Measurements from ENCODE around the gene ADAM10. TPM values are rescaled to one million over a fixed set of nuclear protein-coding genes. Genes with fewer than 3 reads are reported as not detected.

Gene ADAM10
- total RNA-seq, 2 donors from 2014 or later: 78.8 to 92.8 TPM

DNA sequence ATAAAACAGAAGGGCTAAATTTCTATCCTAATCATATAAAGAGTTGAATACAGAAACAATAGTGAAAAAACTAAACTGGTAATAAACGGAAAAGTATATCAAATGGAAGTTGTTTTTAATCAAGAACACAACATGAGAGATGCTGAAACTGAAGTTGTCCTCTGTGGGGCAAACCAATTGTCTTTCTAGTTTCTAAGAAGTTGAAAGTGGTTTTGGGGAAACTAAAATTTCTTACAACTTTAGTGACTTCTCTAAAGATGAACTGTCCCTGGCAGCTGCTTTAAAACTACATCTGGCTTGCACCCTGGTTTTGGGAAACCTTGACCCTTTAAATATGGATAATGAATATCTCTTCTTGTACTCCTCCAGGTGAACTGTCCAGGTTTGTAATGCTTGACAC, 155.6 kb downstream of the ADAM10 start:
- no peaks in the 10 kb centered on the region for H3K9me3 Mint-ChIP-seq
- H3K36me3 Mint-ChIP-seq: peaks cover 0 to 9% of the 10 kb centered on the region in 2 donors
- DNase-seq (ENCODE audit: low spot score in 2 of 2): no peak
- H3K27ac Mint-ChIP-seq: peak overlapping the region in 1 of 2 donors; percentile 73
- ATAC-seq: peak in 1 of 2 donors; percentile 67

DNA sequence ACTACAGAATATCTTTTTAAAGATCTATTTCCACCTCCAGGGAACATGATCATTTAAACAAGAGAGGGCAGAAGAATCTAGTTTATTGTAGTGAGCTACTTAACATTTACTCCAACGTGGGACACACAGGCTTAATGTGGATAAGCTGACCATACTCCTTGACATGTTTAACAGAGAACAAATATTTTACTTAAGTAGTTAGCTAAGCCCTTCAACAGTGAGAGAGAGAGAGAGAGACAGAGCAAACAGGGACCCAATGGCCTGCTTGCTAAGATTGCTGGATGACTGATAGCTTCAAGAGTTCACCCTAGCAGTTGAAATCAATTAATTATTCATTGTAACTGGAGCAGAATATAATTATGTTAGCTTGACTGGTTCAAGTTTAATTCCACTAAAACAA, 158.6 kb downstream of the ADAM10 start:
- no peak for ATAC-seq
- Mint-ChIP-seq H3K9me3 (no peaks in the 10 kb centered on the region), H3K27ac (no peak overlapping the region), H3K36me3 (peaks cover 0 to 6% of the 10 kb centered on the region in 2 donors)
- no peak for DNase-seq (ENCODE audit: low spot score in 2 of 2)

- no peak for DNase-seq (ENCODE audit: low spot score in 2 of 2)
- Mint-ChIP-seq H3K36me3 (peaks cover 0 to 6% of the 10 kb centered on the region in 2 donors), H3K27ac (peak overlapping the region in 1 of 2 donors; percentile 23), H3K9me3 (no peaks in the 10 kb centered on the region)
- ATAC-seq: no peak
Measured at GRCh38 chr15:58590236-58590635, 159.3 kb downstream of the ADAM10 start.

DNA sequence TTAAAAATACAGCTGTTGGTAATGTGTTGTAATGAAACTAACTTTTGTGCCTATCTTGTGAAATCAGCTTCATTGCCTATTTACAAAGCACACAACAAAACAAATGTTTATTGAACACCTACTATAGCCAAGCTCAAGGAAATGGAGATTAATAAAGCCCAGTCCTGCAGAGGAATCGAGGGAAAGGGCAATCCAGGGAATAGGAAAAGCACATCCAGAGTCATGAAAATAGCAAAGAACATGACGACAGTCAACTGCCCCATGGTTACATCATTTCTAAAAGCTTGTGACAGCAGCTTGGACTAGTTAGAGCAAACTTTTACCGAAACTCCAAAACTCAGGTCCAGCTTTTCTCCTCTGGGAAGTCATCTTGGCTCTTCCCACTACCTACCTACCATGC, 160.5 kb downstream of the ADAM10 start:
- H3K27ac Mint-ChIP-seq: no peak overlapping the region
- peaks cover 0 to 12% of the 10 kb centered on the region in 2 donors for H3K36me3 Mint-ChIP-seq
- no peak for DNase-seq (ENCODE audit: low spot score in 2 of 2)
- ATAC-seq: no peak
- H3K9me3 Mint-ChIP-seq: peaks cover 3 to 7% of the 10 kb centered on the region in 2 donors

DNA sequence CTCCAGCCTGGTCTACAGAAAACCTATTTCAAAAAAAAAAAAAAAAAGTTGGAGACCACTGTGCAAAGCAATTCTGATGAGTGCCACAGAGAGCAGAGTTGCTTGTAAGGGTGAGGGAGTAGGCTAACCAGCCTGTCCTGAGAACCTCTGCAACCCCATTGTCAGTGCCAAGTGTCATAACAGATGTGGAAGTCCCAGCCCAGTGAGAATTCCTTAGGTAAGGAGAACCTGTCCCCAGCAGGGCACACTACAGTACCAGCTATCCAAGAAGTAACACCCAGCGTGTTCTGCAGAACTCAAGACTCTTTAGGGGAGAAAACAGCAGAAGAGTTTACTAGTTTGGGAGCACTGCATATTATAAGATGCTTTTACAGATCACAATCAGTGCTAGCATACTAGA, 161.4 kb downstream of the ADAM10 start:
- DNase-seq (ENCODE audit: low spot score in 2 of 2): no peak
- peaks cover 0 to 13% of the 10 kb centered on the region in 2 donors for H3K36me3 Mint-ChIP-seq
- H3K27ac Mint-ChIP-seq: no peak overlapping the region
- peaks cover 3 to 8% of the 10 kb centered on the region in 2 donors for H3K9me3 Mint-ChIP-seq
- no peak for ATAC-seq

DNA sequence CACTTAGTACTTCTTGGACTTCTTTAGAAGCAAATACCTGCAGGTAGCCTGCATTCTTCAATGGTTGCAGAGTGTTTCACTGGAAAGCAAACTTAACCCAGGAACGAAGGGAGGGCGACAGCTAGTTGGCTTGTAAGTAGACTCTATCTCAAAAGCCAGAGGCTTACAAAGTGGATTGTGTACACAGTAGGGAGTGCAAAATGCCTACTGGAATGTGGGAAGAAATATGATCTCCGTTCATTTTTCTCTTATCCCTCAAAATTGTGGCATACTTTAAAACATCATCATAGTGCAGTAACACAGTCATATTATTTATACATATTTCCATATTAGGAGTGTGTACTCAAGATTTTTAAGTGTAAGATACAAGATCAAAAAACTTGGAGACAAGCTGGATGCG, 162.0 kb downstream of the ADAM10 start:
- H3K27ac Mint-ChIP-seq: peak overlapping the region in 1 of 2 donors; percentile 5
- no peak for DNase-seq (ENCODE audit: low spot score in 2 of 2)
- ATAC-seq: no peak
- H3K36me3 Mint-ChIP-seq: peaks cover 0 to 13% of the 10 kb centered on the region in 2 donors
- H3K9me3 Mint-ChIP-seq: peaks cover 3 to 8% of the 10 kb centered on the region in 2 donors

DNA sequence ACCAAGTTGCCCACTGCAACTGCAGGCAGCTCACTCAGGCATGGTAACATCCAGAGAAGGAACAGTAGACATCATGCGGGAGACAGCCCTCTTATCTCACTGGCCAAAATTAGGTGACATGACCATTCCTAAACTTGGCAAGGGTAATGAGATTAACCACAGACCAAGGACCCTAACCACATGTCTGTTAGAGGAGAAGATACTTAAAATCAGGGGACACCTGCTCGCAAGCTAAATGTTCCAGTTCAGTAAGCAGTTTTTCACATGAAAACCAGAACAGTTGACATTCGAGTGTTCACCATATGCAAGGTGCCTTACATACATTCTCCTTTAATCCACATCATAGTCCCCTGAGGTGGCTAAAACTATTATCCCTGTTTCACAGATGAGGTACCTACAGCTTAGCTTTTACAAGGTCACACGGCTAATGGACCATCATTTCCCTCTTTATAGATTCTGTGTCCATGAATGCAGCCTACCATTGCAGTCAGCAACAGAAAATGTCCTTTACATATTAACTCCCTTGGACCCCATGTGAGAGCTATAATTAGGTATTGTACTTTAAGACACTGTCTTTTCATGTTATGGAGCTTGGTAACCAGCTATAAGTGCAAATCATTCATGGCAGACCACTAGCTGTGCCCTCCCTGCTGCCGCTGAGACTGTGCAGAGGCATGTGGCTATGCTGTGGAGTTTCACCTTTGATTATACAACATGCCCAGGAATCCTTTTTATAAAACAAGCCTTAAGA, 163.6 kb downstream of the ADAM10 start:
- Mint-ChIP-seq H3K27ac (peak overlapping the region; percentile 60 to 67), H3K9me3 (peaks cover 3 to 12% of the 10 kb centered on the region in 2 donors), H3K36me3 (peaks cover 0 to 13% of the 10 kb centered on the region in 2 donors)
- DNase-seq (ENCODE audit: low spot score in 2 of 2) (no peak), ATAC-seq (no peak)

GRCh38 chr15:58584789-58585461, 164.6 kb downstream of the ADAM10 start:
- DNase-seq (ENCODE audit: low spot score in 2 of 2): no peak
- ATAC-seq: peak in 1 of 2 donors; percentile 7
- Mint-ChIP-seq H3K27ac (peak overlapping the region; percentile 60 to 67), H3K9me3 (peaks cover 3 to 12% of the 10 kb centered on the region in 2 donors), H3K36me3 (peaks cover 0 to 13% of the 10 kb centered on the region in 2 donors)

DNA sequence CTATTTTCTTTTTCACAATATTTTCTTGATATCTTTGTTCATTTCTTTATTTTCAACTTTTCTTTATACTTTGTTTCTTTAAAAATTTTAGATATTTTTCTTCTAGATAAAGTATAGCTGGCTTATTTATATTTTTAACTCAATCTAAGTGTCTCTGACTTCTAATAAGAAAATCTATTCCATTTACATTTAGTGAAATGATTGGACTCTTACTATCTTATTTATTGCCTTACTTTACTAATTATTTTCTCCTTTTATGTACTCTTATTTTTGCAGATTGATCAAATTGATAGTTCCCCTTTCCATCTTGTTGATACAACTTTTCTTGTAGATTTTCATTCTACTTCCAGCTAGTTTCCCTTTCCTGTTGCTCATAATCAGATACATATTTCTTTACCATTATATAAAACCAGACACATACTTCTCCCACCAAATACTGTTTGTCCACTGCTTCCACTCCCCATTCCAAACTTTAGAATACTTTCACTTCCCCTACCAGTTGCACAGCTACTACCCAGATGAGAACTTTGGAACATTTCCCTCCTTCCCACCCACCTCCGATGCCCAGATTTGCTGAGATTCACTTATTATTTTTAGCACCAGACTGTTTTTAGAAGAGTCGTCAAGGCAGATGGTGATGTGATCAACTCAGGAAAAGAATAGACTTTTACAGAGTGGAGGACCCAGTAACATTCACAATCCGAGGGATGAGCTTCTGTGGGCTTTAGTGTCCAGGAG, 166.2 kb downstream of the ADAM10 start:
- Mint-ChIP-seq H3K36me3 (peaks cover 0 to 13% of the 10 kb centered on the region in 2 donors), H3K9me3 (peaks cover 3 to 12% of the 10 kb centered on the region in 2 donors), H3K27ac (peak overlapping the region in 1 of 2 donors; percentile 50)
- no peak for DNase-seq (ENCODE audit: low spot score in 2 of 2)
- no peak for ATAC-seq

- Mint-ChIP-seq H3K36me3 (peaks cover 0 to 13% of the 10 kb centered on the region in 2 donors), H3K27ac (no peak overlapping the region), H3K9me3 (peaks cover 3 to 12% of the 10 kb centered on the region in 2 donors)
- DNase-seq (ENCODE audit: low spot score in 2 of 2): no peak
- ATAC-seq: no peak
Measured at GRCh38 chr15:58582160-58582559, 167.3 kb downstream of the ADAM10 start.

- ATAC-seq: no peak
- H3K36me3 Mint-ChIP-seq: no peaks in the 10 kb centered on the region
- DNase-seq (ENCODE audit: low spot score in 2 of 2): no peak
- H3K27ac Mint-ChIP-seq: no peak overlapping the region
- peaks cover 0 to under 1% of the 10 kb centered on the region in 2 donors for H3K9me3 Mint-ChIP-seq
Measured at GRCh38 chr15:58576657-58577056, 172.8 kb downstream of the ADAM10 start.

DNA sequence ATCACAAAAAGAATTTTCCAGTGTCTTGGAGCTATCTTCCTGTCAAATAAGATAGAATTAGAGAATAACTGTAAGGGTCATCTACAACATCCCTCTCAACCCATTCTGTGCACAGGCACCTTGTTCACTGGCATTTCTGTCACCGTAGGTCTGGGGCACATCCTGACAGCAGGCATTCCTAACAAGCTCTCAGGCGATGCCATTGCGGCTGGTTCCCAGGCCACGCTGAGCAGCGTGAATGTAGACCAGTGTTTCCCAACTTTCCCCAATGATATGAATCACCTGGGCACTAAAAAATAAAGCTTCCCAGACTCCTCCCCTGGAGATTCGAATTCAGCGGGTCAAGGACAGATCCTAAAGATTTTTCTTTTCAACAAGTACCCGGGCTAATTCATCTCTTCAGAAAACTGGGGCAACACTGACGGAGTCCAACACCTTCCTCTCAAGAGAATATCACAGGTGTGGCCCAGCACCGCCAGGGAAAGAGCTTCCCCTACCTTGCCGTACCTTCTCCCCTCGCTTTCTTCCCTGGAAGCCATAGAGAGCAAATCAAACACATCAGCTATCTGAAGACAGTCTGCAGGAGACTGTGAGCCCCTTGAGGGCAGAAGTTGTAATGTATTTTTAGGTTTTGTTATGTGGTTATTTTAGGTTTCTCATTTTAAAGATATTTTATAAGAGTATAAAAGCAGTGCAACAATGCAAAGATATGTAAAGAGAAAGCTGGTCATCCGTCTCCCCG, 174.3 kb downstream of the ADAM10 start:
- H3K9me3 Mint-ChIP-seq: no peaks in the 10 kb centered on the region
- H3K27ac Mint-ChIP-seq: peak overlapping the region in 1 of 2 donors; percentile 56
- DNase-seq (ENCODE audit: low spot score in 2 of 2) (no peak), ATAC-seq (no peak)
- no peaks in the 10 kb centered on the region for H3K36me3 Mint-ChIP-seq

DNA sequence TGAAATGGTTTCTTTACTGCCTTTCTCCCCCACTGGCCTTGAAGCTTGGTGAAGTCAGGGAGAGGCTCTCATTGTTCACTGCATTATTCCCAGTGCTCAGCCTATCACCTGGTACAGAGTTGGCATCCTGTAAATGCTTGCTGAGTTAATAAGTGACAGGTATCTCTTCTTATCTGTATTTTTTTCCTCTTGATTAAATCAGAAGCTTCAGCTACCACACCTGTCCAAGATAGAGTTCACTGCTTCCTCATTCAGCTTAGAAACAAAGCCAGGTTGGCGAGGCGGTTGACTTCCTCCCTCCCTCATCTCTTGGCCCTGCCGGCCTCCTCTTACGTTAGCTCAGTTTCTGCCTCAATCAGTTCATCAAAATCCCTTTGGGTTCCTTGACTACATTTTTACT, 174.9 kb downstream of the ADAM10 start:
- ATAC-seq (no peak), DNase-seq (ENCODE audit: low spot score in 2 of 2) (no peak)
- Mint-ChIP-seq H3K9me3 (no peaks in the 10 kb centered on the region), H3K27ac (peak overlapping the region in 1 of 2 donors; percentile 56), H3K36me3 (no peaks in the 10 kb centered on the region)

- no peaks in the 10 kb centered on the region for H3K36me3 Mint-ChIP-seq
- DNase-seq (ENCODE audit: low spot score in 2 of 2): no peak
- H3K27ac Mint-ChIP-seq: peak overlapping the region in 1 of 2 donors; percentile 45
- ATAC-seq: no peak
- H3K9me3 Mint-ChIP-seq: no peaks in the 10 kb centered on the region
Measured at GRCh38 chr15:58573270-58573669, 176.2 kb downstream of the ADAM10 start.

- ATAC-seq (no peak), DNase-seq (ENCODE audit: low spot score in 2 of 2) (no peak)
- Mint-ChIP-seq H3K27ac (no peak overlapping the region), H3K9me3 (no peaks in the 10 kb centered on the region), H3K36me3 (no peaks in the 10 kb centered on the region)
Measured at GRCh38 chr15:58572521-58572920, 177.0 kb downstream of the ADAM10 start.

- no peak overlapping the region for H3K27ac Mint-ChIP-seq
- no peaks in the 10 kb centered on the region for H3K9me3 Mint-ChIP-seq
- ATAC-seq (no peak), DNase-seq (ENCODE audit: low spot score in 2 of 2) (no peak)
- H3K36me3 Mint-ChIP-seq: no peaks in the 10 kb centered on the region
Measured at GRCh38 chr15:58571491-58571890, 178.0 kb downstream of the ADAM10 start.

All from activated naive CD4-positive, alpha-beta T cell treated with anti-CD3 and anti-CD28 coated beads, Interleukin-2, amount 50 U/mL, for 72 hours (primary cell).